GM18867 (cell line): Measurements from ENCODE around the gene IRF7.

Experiments used
- ATAC-seq: cut with Tn5 transposase; IDR thresholded peaks from one replicate; pipeline ENCODE4 v1.9.1; 2021; ENCODE audit warnings: mild to moderate bottlenecking, moderate library complexity; ENCODE audit not compliant: unreplicated experiment

The IRF7 gene

DNA sequence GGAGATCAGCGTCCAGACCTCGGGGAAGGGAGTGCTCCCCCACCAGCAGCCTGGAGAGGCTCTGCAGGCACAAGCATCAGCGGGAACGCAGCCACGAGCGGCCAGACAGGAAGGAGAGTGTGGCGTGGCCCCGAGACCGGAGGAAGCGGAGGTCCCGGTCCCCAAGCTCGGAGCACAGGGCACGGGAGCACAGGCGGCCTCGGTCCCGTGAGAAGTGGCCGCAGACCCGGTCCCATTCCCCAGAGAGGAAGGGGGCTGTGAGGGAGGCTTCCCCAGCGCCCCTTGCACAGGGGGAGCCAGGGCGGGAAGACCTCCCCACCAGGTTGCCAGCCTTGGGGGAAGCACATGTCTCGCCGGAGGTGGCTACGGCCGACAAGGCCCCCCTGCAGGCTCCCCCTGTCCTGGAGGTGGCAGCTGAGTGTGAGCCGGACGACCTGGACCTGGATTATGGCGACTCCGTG is 6.9 kb downstream of the IRF7 start:
- ATAC-seq = no peak

DNA sequence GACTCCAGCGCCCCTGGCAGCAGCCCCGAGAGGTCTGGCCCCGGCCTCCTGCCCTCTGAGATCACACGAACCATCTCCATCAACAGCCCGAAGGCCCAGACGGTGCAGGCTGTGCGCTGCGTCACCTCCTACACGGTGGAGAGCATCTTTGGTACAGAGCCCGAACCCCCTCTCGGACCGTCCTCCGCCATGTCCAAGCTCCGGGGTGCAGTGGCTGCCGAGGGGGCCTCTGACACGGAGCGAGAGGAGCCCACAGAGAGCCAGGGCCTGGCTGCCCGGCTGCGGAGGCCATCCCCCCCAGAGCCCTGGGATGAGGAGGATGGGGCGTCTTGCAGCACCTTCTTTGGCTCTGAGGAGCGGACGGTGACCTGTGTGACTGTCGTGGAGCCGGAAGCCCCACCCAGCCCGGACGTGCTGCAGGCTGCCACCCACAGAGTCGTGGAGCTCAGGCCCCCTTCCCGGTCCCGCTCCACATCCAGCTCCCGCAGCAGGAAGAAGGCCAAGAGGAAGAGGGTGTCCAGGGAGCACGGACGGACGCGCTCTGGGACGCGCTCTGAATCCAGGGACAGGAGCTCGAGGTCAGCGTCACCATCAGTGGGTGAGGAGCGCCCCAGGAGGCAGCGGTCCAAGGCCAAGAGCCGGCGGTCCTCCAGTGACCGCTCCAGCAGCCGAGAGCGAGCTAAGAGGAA is 7.6 kb downstream of the IRF7 start:
- ATAC-seq = no peak

GRCh38 chr11:607020-607780 is 8.6 kb downstream of the IRF7 start:
- no peak for ATAC-seq

- ATAC-seq = no peak
These were observed 9.5 kb downstream of the IRF7 start for GRCh38 chr11:606245-606644.

DNA sequence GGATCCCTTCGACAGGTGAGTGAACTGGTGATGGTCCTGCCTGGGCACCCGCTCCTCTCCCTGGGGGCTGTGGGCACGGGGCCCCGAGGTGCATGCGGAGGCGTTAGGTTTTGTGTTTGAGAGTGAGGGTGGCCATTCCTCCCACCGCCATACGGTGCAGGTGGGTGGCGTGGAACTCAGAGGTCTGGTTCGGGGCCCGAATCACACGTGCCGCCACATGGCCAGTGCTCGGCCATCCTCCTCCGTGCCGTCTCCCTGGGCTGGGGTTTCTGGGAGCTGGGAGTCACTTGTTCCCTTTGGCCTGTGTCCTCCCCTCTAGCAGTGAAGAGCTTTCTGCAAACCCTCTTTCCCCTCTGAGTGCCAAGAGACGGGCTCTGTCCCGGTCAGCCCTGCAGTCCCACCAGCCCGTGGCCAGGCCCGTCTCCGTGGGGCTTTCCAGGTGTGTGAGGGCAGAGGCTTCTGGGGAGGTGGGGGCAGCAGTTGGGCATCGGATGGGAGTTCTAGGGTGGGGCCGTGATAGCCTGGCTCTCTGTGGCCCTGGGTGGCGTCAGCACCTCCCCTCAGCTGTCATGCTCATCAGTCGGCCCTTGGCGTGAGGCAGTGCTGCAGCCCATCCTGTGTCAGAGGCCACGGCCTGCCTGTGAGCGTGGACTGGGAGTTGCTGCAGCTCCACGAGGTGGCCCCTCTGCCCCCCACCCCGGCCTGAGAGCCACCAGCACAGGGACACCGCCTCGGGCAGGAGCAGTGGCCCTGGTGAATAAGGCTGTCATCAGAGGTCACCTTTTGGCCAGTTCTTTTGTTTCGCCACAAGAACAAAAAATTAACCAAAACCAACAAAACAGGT is 10.2 kb downstream of the IRF7 start:
- no peak for ATAC-seq

DNA sequence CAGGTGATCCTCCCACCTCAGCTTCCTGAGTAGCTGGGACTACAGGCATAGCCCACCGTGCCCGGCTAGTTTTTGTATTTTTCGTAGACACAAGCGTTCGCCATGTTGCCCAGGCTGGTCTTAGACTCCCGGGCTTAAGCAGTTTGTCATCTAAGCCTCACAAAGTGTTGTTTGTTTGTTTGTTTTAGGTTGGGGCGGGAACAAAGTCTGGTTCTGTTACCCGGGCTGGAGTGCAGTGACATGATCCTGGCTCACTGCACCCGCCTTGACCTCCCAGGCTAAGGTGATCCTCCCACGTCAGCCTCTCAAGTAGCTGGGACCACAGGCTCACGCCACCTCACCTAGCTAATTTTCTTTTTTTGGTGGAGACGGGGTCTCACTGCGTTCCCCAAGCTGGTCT is 12.6 kb downstream of the IRF7 start:
- ATAC-seq = no peak

GRCh38 chr11:601573-602245 is 14.0 kb downstream of the IRF7 start:
- ATAC-seq = no peak

DNA sequence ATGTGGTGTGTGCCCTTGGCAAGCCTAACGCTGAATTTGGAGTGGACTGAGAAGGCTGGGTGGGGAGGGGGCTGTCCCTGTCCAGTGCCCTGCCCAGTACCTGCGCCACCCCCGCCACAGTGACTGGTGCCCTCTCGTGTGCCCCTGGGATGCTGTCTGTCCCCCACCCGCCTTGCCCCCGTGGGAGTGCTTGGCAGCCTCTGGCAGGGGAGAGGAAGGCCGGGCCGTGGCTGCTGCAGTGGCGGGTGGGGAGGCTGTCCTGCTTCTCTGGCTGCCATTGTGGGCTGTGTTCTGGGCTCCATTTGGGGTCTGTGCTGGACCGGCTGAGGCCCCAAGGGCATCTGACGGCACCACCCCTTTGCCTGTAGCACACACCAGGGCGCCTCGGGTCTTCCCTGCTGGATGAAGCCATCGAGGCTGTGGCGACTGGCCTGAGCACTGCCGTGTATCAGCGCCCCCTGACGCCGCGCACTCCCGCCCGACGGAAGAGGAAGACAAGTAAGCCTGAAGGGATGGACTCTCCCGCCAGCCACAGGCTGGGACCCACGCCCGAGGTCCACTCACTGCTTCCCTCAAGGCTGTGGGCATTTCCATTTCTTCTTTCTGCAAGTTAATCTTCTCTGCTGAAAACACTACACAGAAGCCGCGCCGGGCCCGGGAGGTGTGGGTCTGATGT is 17.6 kb downstream of the IRF7 start:
- no peak for ATAC-seq

- ATAC-seq = no peak
These were observed 18.5 kb downstream of the IRF7 start for GRCh38 chr11:597166-597725.

DNA sequence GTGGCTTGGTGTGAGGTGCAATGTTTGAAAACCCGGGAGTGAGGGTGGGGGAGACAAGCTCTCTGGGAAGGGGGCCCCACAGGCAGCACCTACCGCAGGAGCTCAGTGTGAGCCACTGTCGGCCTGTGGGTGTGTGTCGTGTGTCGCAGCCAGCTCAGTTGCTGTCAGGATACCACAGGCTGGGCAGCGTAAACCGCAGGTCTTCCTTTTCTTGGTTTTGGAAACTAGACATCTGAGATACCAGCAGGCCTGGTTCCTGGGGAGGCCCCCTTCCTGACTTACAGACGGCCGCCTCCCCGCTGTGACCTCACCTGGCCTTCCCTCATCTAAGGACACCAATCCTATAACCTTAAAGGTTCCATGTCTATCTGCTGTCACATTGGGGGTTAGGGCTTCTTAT is 19.4 kb downstream of the IRF7 start:
- ATAC-seq = no peak

- ATAC-seq = no peak
These were observed 20.4 kb downstream of the IRF7 start for GRCh38 chr11:595400-595799.

DNA sequence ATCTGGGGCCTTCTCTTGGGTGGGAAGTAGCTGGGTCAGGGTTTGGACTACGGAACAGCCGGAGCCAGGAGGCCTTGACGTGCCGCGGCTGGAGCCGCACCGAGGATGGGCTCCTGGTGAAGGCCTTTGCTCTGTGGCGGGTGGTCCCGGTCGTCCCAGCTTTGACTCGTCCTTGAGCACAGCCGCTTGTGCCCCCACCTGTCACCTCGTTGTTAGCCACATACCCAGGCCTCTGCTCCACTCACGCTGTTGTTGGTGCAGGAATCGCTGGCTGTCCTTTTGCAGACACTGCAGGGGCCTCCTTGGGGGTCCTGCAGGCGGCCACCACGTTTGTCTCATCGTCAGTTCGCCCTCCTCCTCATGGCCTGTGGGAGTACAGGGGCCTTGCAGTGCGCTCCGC is 22.4 kb downstream of the IRF7 start:
- no peak for ATAC-seq

- no peak for ATAC-seq
These were observed 22.8 kb downstream of the IRF7 start for GRCh38 chr11:592918-593317.

- ATAC-seq = no peak
These were observed 23.2 kb downstream of the IRF7 start for GRCh38 chr11:592501-592900.

GRCh38 chr11:590997-591396 is 24.8 kb downstream of the IRF7 start:
- no peak for ATAC-seq

GRCh38 chr11:589798-590197 is 26.0 kb downstream of the IRF7 start:
- ATAC-seq = no peak

- no peak for ATAC-seq
These were observed 27.8 kb downstream of the IRF7 start for GRCh38 chr11:587978-588380.

GRCh38 chr11:587546-587945 is 28.2 kb downstream of the IRF7 start:
- ATAC-seq = no peak

GRCh38 chr11:586376-587316 is 29.1 kb downstream of the IRF7 start:
- no peak for ATAC-seq
